ENCODE measurements around the gene CDK14.
"Not testable (repeated sequence)": the region's sequence is repeated elsewhere in the genome, so short reads cannot be mapped to it uniquely, and the experiment has no call there.

CDK14 gene

GRCh38 chr7:90726120-90726519 lies 130.0 kb downstream of the CDK14 start:
- DNase-seq: no peak

DNA sequence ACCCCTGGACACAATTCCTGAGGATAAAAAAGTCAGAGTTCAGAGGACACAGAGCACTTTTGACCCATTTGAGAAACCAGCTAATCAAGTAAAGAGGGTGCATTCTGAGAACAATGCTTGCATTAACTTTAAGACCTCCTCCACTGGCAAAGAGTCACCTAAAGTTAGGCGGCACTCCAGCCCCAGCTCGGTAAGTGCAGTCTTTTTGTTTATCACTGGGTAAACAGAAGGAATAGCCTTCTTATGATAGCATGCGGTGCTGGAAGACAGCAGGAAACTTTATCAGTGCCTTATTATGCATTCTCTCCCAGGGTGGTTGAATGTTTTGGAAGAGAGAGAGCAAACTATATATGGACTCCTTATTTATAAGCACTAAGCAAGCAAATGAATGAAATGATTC lies 130.5 kb downstream of the CDK14 start:
- DNase-seq: no peak

GRCh38 chr7:90727412-90727811 lies 131.3 kb downstream of the CDK14 start:
- no peak for DNase-seq

- no peak for DNase-seq
Measured at GRCh38 chr7:90728568-90728967, 132.4 kb downstream of the CDK14 start.

- DNase-seq: not testable (repeated sequence)
Measured at GRCh38 chr7:90735611-90736280, 139.6 kb downstream of the CDK14 start.

- DNase-seq: no peak
Measured at GRCh38 chr7:90736316-90736715, 140.2 kb downstream of the CDK14 start.

- no peak for DNase-seq
Measured at GRCh38 chr7:90736968-90737939, 141.1 kb downstream of the CDK14 start.

- no peak for DNase-seq
Measured at GRCh38 chr7:90738249-90738648, 142.1 kb downstream of the CDK14 start.

- DNase-seq: no peak
Measured at GRCh38 chr7:90739716-90740115, 143.6 kb downstream of the CDK14 start.

- no peak for DNase-seq
Measured at GRCh38 chr7:90740386-90740785, 144.3 kb downstream of the CDK14 start.

DNA sequence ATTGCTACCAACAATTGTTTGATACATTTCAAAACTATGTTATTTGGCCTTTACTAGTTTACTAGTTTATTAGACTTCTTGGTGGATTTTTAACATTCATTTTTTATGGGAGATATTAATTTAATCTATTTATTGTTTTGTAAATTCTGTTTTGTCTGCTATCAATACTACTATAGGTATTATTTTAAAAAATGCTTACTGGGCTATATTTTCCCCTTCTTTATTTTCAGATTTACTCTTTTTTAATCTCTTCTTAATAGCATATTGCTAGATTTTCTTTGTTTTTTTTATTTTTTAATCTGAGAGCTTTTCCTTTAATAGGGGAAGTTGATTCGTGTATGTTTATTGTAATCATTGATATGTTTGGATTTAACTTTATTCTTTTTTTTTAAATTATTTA lies 147.5 kb downstream of the CDK14 start:
- no peak for DNase-seq

DNA sequence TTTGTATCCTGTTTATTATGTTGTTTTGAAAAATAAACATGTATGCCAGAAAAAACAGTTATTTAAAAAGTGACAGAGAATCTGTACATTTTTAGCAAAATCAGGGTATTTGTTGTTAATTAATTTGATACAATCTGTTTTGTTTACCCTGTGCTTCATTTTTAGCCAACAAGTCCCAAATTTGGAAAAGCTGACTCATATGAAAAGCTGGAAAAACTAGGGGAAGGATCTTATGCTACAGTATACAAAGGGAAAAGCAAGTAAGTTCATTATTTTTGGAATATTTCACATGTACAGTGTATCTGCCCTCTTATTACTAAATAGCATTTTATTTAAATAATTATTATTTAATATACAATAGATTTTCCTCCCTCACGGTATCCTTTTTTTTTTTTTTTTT lies 151.4 kb downstream of the CDK14 start:
- no peak for DNase-seq

DNA sequence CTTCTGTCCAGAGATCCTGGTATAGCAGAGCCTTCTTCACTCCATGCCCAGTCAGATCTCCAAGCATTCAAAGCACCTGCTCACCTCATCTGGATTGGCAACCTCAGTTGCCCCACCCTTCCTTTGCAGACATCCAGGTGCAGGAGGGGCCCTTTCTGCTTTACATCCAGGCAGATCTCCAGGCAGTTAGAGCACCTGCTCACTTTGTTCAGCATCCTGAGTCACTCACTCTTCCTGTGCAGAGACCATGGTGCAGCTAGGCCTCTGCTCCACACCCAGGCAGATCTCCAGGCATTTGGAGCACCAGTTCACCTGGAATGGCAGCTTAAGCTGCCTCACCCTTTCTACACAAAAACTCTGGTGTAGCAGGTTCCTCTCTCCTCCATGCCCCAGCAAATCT lies 153.1 kb downstream of the CDK14 start:
- DNase-seq: no peak

- no peak for DNase-seq
Measured at GRCh38 chr7:90749774-90750173, 153.7 kb downstream of the CDK14 start.

GRCh38 chr7:90751595-90751994 lies 155.5 kb downstream of the CDK14 start:
- DNase-seq: no peak

GRCh38 chr7:90752051-90752450 lies 155.9 kb downstream of the CDK14 start:
- no peak for DNase-seq

DNA sequence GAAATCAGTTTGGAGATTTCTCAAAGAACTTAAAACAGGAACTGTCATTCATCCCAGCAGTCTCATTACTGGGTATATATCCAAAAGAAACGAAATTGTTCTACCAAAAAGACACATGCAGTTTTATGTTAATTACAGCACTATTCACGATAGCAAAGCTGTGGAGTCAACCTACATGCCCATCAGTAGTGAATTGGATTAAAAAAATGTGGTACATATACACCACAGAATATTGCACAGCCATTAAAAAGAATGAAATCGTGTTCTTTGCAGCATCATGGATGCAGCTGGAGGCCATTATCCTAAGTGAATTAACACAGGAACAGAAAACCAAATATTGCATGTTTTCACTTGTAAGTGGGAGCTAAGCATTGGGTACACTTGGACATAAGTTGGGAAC lies 158.9 kb downstream of the CDK14 start:
- DNase-seq: no peak

DNA sequence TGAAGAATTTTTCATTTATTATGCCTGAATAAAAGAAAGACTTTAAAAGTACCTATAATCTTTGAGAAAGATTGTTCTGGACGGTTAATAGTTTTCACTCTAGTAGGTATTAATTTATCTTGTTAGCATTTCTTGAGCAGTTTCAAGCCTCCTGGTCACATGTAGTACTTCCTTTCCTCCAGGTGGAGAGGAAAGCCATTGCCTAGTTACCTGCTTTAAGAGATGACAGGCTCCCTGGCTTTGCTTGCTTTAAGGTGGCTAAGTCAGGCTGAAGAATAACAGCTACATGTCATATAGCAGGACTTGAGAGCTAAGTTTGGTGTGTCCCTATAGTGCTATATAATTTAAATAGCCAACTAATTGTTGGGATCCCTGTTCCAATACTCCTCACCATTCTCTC lies 160.2 kb downstream of the CDK14 start:
- no peak for DNase-seq

DNA sequence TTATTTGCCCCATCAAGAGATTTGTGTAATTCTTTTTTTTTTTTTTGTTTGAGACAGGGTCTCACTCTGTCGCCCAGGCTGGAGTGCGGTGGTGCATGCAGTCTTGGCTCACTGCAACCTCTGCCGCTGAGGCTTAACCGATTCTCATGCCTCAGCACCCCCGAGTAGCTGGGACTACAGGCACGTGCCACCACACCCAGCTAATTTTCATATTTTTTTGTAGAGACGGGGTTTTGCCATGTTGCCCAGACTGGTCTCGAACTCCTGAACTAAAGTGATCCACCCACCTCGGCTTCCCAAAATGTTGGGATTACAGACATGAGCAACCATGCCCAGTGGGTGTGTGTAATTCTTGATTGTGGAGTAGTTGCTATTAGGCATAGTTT lies 161.4 kb downstream of the CDK14 start:
- not testable (repeated sequence) for DNase-seq

DNA sequence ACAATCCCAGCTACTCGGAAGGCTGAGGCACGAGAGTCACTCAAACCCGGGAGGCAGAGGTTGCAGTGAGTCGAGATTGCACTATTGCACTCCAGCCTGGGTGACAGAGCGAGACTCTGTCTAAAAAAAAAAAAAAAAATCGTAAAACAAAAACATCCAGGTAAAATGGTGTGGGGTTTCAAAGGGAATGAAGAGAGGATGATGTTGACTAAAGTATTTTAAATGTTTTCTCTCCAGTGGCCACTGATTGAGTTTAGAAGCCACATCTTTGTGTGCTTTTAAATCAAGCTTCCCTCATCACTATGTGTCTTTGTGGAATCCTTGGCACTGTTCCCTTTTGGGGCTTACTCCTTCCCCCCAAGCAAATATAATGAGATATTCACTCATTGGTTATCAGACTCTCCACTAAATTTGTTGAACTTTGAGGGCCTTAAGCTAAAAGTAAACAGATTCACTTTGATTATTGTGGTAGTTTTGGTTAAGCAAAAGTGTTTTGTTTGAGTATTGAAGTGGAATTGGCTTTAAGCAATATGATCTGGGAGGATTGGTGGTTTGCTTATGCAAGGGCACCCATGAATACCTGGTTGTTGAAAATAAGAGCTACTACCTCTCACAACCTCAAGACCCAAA lies 162.9 kb downstream of the CDK14 start:
- DNase-seq: no peak

- DNase-seq: no peak
Measured at GRCh38 chr7:90759710-90760109, 163.6 kb downstream of the CDK14 start.

- DNase-seq: no peak
Measured at GRCh38 chr7:90760892-90761291, 164.8 kb downstream of the CDK14 start.

GRCh38 chr7:90761584-90761983 lies 165.5 kb downstream of the CDK14 start:
- DNase-seq: no peak

DNA sequence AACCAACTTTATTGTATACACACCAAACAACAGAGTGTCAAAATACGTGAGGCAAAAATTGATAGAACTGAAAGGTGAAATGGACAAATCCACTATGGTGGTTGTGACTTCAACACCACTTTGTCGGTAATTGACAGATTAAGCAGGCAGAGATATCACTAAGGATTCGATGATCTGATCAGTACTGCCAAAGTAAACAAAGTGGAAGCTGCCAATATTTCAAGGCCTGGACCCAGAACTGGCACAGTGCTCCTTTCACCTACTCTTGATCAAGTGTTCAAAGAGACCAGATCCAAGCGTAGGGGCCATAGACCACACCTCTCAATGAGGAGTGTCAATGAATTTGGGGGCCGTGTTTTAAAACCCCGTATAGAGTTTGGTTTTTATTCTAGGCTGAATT lies 167.0 kb downstream of the CDK14 start:
- no peak for DNase-seq

Measured in femur (tissue), 1 donor.